HG03378 (cell line): ENCODE measurements around the gene CCL14.
"Not testable (repeated sequence)": the region's sequence is repeated elsewhere in the genome, so short reads cannot be mapped to it uniquely, and the experiment has no call there.

ENCODE experiments used
- ATAC-seq: cut with Tn5 transposase; IDR thresholded peaks from one replicate; pipeline ENCODE4 v1.9.1; 2021; ENCODE audit warnings: mild to moderate bottlenecking, moderate library complexity; ENCODE audit not compliant: unreplicated experiment

CCL14 gene

GRCh38 chr17:35943537-35943936 lies 43.0 kb downstream of the CCL14 start, which contains the start of gene LYZL6:
TSS of gene LYZL6 (minus strand) at chr17:35943713. CDS start at chr17:35939356, 4,357 bp downstream.
- no peak for ATAC-seq

GRCh38 chr17:35942588-35943186 lies 43.8 kb downstream of the CCL14 start:
- ATAC-seq: no peak

- ATAC-seq: not testable (repeated sequence)
Measured at GRCh38 chr17:35938492-35938891, 48.0 kb downstream of the CCL14 start.

GRCh38 chr17:35936063-35936462 lies 50.5 kb downstream of the CCL14 start:
- ATAC-seq: no peak

- no peak for ATAC-seq
Measured at GRCh38 chr17:35934760-35935159, 51.8 kb downstream of the CCL14 start.
